Panc1 (cell line): Measurements from ENCODE around the gene HPCAL1. TPM values are rescaled to one million over a fixed set of nuclear protein-coding genes. Genes with fewer than 3 reads are reported as not detected.

Experiments used
- ATAC-seq: fragments of 200-7000 bp; cut with Tn5 transposase; 2 replicates; pipeline ENCODE4 v1.9.1; 2020; ENCODE audit warnings: mild to moderate bottlenecking, moderate library complexity
- BruUV-seq: library from RNA; stranded (reverse); fragments of 400-500 nt; replicated peaks from 2 replicates; lab custom pipeline; 2021; lab: Mats Ljungman, UMichigan
- CTCF ChIA-PET: fragments of 300-600 bp; sonication (Branson Sonifier 250); formaldehyde crosslinking; loops from one replicate; lab custom pipeline; 2022; ENCODE audit warnings: antibody characterized with exemption; lab: Charles Lee
- POLR2A ChIA-PET: fragments of 300-600 bp; sonication (Branson Sonifier 250); formaldehyde crosslinking; loops from one replicate; lab custom pipeline; 2022; ENCODE audit warnings: antibody characterized with exemption; lab: Charles Lee
- DNase-seq: peaks from one replicate; pipeline ENCODE4 v3.0.0-alpha.2; 2010; ENCODE audit warnings: low read depth, low spot score
- H3K27ac ChIP-seq: 2 replicates; pipeline ENCODE4 v1.5.1; 2011; ENCODE audit warnings: mild to moderate bottlenecking, low read length, inconsistent platforms
- H3K27me3 ChIP-seq: fragments of 200-500 bp; sonication (Bioruptor generic); 2 replicates; pipeline ENCODE4 v1.6.0; 2014; ENCODE audit warnings: low read length, inconsistent platforms; ENCODE audit not compliant: control insufficient read depth, insufficient read depth
- H3K36me3 ChIP-seq: fragments of 200-500 bp; sonication (Bioruptor generic); 2 replicates; pipeline ENCODE4 v1.5.1; 2014; ENCODE audit warnings: inconsistent platforms, mild to moderate bottlenecking, low read length, moderate library complexity; ENCODE audit not compliant: control insufficient read depth, insufficient read depth
- H3K4me1 ChIP-seq: 2 replicates; pipeline ENCODE4 v1.5.1; 2011; ENCODE audit warnings: inconsistent platforms, mild to moderate bottlenecking, low read length, moderate library complexity; ENCODE audit not compliant: control insufficient read depth, insufficient read depth
- H3K4me3 ChIP-seq, 2 experiments: 2 replicates each; pipeline ENCODE4 v1.5.1; 2011 to 2012; ENCODE audit warnings: low read depth in 2 of 2, low read length in 2 of 2, mild to moderate bottlenecking in 2 of 2, inconsistent platforms in 1 of 2, moderate library complexity in 1 of 2
- H3K9me3 ChIP-seq: fragments of 200-500 bp; sonication (Bioruptor generic); 2 replicates; pipeline ENCODE4 v1.5.1; 2014; ENCODE audit warnings: low read depth, mild to moderate bottlenecking, inconsistent platforms, low read length, moderate library complexity; ENCODE audit not compliant: control insufficient read depth, insufficient read depth
- POLR2AphosphoS5 ChIP-seq: IDR thresholded peaks from 2 replicates; pipeline ENCODE4 v1.6.1; 2012; ENCODE audit warnings: mild to moderate bottlenecking, low read depth, low read length, moderate library complexity
- SIN3A ChIP-seq: IDR thresholded peaks from 2 replicates; pipeline ENCODE4 v1.6.1; 2012; ENCODE audit warnings: low read depth, mild to moderate bottlenecking, low read length, moderate library complexity, borderline replicate concordance; ENCODE audit not compliant: insufficient read depth
- TCF7L2 ChIP-seq: IDR thresholded peaks from 2 replicates; pipeline ENCODE4 v1.6.1; 2011; ENCODE audit warnings: mild to moderate bottlenecking, low read depth, low read length, inconsistent platforms
- in situ Hi-C: cut with HindIII; loops from 2 replicates; pipeline ENCODE4 v1.10.0; 2016; ENCODE audit warnings: low sequenced_read_pairs, low pct_unique_long_range_greater_than_20kb
- intact Hi-C: fragments of 100-400 bp; cut with micrococcal nuclease; formaldehyde crosslinking; loops from one replicate; pipeline ENCODE4 v1.10.0; 2022; ENCODE audit not compliant: unreplicated experiment
- total RNA-seq: library from RNA; stranded (reverse); gene quantifications from one replicate; pipeline ENCODE4 v1.2.1, GENCODE V29; 2021; ENCODE audit not compliant: unreplicated experiment
- TF ChIP-seq, protein P1 (sequence below): fragments of 450-650 bp; IDR thresholded peaks from 2 replicates; pipeline ENCODE4 v1.5.1; 2017; ENCODE audit warnings: mild to moderate bottlenecking
- TF ChIP-seq, protein P2 (sequence below), 2 experiments: IDR thresholded peaks; 2 replicates each; pipeline ENCODE4 v1.6.1; 2011 to 2012; ENCODE audit warnings: low read depth in 2 of 2, control low read depth in 1 of 2, low read length in 1 of 2, mild to moderate bottlenecking in 1 of 2, moderate library complexity in 1 of 2; ENCODE audit not compliant: insufficient read depth in 1 of 2

The HPCAL1 gene
- total RNA-seq, 1 experiment from 2014 or later, result 234 TPM

DNA sequence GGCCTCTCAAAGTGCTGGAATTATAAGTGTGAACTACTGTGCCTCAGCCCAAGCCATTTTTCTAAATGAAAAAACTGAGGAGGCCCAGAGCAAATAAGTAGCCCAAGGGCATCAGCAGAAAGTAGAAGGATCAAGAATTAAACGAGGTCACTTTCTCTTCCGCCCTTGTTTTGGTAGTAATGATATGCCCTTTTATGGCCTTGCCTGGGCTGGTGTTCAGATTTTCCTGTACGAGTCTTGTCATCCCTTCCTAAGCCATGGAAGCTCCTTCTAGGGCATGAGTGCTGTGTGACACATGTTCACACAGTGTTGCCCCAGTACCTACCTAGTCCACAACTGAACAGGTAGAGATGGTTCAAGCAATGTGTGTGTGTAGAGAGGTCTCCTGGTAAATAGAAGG lies 6.6 kb downstream of the HPCAL1 start:
- TF ChIP-seq POLR2AphosphoS5 (no peak), SIN3A (no peak), TCF7L2 (no peak)
- TF ChIP-seq, protein P1, sequence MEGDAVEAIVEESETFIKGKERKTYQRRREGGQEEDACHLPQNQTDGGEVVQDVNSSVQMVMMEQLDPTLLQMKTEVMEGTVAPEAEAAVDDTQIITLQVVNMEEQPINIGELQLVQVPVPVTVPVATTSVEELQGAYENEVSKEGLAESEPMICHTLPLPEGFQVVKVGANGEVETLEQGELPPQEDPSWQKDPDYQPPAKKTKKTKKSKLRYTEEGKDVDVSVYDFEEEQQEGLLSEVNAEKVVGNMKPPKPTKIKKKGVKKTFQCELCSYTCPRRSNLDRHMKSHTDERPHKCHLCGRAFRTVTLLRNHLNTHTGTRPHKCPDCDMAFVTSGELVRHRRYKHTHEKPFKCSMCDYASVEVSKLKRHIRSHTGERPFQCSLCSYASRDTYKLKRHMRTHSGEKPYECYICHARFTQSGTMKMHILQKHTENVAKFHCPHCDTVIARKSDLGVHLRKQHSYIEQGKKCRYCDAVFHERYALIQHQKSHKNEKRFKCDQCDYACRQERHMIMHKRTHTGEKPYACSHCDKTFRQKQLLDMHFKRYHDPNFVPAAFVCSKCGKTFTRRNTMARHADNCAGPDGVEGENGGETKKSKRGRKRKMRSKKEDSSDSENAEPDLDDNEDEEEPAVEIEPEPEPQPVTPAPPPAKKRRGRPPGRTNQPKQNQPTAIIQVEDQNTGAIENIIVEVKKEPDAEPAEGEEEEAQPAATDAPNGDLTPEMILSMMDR, result no peak
- TF ChIP-seq, protein P2, sequence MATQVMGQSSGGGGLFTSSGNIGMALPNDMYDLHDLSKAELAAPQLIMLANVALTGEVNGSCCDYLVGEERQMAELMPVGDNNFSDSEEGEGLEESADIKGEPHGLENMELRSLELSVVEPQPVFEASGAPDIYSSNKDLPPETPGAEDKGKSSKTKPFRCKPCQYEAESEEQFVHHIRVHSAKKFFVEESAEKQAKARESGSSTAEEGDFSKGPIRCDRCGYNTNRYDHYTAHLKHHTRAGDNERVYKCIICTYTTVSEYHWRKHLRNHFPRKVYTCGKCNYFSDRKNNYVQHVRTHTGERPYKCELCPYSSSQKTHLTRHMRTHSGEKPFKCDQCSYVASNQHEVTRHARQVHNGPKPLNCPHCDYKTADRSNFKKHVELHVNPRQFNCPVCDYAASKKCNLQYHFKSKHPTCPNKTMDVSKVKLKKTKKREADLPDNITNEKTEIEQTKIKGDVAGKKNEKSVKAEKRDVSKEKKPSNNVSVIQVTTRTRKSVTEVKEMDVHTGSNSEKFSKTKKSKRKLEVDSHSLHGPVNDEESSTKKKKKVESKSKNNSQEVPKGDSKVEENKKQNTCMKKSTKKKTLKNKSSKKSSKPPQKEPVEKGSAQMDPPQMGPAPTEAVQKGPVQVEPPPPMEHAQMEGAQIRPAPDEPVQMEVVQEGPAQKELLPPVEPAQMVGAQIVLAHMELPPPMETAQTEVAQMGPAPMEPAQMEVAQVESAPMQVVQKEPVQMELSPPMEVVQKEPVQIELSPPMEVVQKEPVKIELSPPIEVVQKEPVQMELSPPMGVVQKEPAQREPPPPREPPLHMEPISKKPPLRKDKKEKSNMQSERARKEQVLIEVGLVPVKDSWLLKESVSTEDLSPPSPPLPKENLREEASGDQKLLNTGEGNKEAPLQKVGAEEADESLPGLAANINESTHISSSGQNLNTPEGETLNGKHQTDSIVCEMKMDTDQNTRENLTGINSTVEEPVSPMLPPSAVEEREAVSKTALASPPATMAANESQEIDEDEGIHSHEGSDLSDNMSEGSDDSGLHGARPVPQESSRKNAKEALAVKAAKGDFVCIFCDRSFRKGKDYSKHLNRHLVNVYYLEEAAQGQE (IDR thresholded peaks at IDR 0.05; ENCODE audit: insufficient read depth in 1 of 2, low read depth in 2 of 2, low read length in 1 of 2), result no peak
- POLR2A ChIA-PET, result no interaction called here
- in situ Hi-C loops (no loop called here), intact Hi-C loops (loop anchor here (10.0 kb wide), 1 partner anchor 164 kb away; no protein-coding TSS in a partner anchor)
- no peaks in the 10 kb centered on the region; the same call in 1 of the 2 replicates for H3K36me3 ChIP-seq
- no peak overlapping the region for H3K27ac ChIP-seq
- CTCF ChIA-PET, result interaction anchor here (0.7 kb wide), 1 partner anchor 42 kb away, joined by 7 read pairs; no protein-coding TSS in a partner anchor
- H3K4me3 ChIP-seq, result no peak overlapping the region
- ATAC-seq (no peak), DNase-seq (no peak)
- no peaks in the 10 kb centered on the region for H3K9me3 ChIP-seq
- H3K27me3 ChIP-seq, result no peaks in the 10 kb centered on the region
- no TSS peak for BruUV-seq
- H3K4me1 ChIP-seq, result peaks cover 67% of the 10 kb centered on the region

DNA sequence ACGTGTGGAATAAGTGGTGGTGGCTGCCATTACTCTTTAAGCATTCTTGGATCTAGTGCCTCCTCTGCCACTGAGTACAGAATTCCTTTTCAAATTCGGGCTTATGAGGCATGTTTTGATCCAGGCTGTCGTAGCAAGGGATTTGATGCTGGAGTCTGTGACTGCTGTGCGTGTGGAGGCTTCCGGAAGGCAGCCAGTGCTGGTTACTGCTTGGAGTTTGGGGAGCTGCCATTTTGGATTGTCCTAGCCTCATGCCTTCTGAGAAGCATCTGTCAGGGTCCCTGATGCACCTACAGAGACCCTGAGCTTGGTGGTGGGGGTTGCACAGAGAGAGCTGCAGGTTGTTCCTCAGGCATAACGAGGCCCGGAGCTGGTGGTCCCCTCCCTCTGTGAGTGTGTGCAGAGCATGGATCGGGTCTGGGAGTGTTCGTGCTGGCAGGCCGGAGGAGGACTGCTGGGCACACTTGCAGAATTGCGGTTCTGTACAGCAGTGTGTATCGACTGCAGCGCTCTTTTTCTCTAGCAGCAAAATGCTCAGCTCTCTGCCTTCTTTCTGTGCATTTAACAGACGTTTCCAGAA lies 7.7 kb downstream of the HPCAL1 start:
- no TSS peak for BruUV-seq
- POLR2A ChIA-PET, result no interaction called here
- no peaks in the 10 kb centered on the region for H3K9me3 ChIP-seq
- TF ChIP-seq TCF7L2 (no peak), SIN3A (no peak), POLR2AphosphoS5 (no peak)
- TF ChIP-seq, protein P1, result no peak
- TF ChIP-seq, protein P2 (IDR thresholded peaks at IDR 0.05; ENCODE audit: insufficient read depth in 1 of 2, low read depth in 2 of 2, low read length in 1 of 2), result no peak
- H3K27me3 ChIP-seq, result no peaks in the 10 kb centered on the region
- H3K4me3 ChIP-seq, result no peak overlapping the region
- CTCF ChIA-PET, result no interaction called here
- in situ Hi-C loops (no loop called here), intact Hi-C loops (no loop called here)
- H3K27ac ChIP-seq, result no peak overlapping the region
- DNase-seq, result no peak
- peaks cover 67% of the 10 kb centered on the region for H3K4me1 ChIP-seq
- no peaks in the 10 kb centered on the region; the same call in 1 of the 2 replicates for H3K36me3 ChIP-seq
- no peak for ATAC-seq
